ENCODE measurements around the gene SNRPA. TPM values are rescaled to one million over a fixed set of nuclear protein-coding genes. Genes with fewer than 3 reads are reported as not detected.

Gene SNRPA
- polyA plus RNA-seq, 1 experiment, result 167 TPM

- DNase-seq (ENCODE audit: low read depth), result no peak
- CTCF ChIA-PET, result no interaction called here
- POLR2A ChIA-PET, result no interaction called here
- Histone ChIP-seq H3K27me3 (ENCODE audit: control insufficient read depth, insufficient read depth, low read length) (no peaks in the 10 kb centered on the region), H3K36me3 (ENCODE audit: control insufficient read depth, insufficient read depth, low read length) (peaks cover 22% of the 10 kb centered on the region), H3K4me3 (ENCODE audit: low read depth, low read length) (peak overlapping the region; percentile 92)
- TF ChIP-seq, protein P1, sequence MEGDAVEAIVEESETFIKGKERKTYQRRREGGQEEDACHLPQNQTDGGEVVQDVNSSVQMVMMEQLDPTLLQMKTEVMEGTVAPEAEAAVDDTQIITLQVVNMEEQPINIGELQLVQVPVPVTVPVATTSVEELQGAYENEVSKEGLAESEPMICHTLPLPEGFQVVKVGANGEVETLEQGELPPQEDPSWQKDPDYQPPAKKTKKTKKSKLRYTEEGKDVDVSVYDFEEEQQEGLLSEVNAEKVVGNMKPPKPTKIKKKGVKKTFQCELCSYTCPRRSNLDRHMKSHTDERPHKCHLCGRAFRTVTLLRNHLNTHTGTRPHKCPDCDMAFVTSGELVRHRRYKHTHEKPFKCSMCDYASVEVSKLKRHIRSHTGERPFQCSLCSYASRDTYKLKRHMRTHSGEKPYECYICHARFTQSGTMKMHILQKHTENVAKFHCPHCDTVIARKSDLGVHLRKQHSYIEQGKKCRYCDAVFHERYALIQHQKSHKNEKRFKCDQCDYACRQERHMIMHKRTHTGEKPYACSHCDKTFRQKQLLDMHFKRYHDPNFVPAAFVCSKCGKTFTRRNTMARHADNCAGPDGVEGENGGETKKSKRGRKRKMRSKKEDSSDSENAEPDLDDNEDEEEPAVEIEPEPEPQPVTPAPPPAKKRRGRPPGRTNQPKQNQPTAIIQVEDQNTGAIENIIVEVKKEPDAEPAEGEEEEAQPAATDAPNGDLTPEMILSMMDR (IDR thresholded peaks at IDR 0.05; ENCODE audit: insufficient read depth, low read depth, low read length), result no peak
These were observed 50.0 kb downstream of the SNRPA start for GRCh38 chr19:40800997-40801377.

DNA sequence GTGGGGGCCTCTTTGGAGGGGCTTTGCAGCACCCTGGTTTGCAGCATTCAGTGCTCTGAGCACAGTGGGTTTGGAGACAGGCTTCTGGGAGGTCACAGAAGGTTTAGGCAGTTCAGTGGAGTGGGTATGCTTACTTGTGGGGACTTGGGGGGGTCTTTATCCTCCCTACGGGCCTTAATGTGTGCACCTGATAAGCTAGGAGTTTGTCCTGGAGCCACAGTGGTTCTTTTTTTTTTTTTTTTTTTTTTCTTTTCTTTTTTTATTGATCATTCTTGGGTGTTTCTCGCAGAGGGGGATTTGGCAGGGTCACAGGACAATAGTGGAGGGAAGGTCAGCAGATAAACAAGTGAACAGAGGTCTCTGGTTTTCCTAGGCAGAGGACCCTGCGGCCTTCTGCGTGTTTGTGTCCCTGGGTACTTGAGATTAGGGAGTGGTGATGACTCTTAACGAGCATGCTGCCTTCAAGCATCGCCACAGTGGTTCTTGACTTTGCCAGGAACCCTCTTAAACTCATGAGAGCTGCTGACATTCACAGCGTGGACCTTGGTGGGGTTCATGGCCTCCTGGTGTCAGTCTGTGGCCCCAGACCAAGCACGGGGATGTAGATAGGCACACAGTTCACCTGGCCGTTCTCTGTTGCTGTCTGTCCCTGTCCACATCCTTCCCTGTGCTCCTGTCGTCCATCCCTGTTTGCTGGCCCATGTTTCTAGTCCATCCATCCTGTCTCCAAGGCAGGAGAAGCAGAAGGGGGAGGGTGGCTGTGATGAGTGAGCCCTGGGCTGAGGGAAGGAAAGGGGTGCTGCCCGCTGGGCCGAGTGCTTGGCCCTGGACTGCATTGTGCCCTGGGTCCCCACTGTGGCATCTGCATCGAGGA is 50.7 kb downstream of the SNRPA start:
- H3K36me3 ChIP-seq (ENCODE audit: control insufficient read depth, insufficient read depth, low read length), result peaks cover 22% of the 10 kb centered on the region
- peak overlapping the region; percentile 18 for H3K4me3 ChIP-seq (ENCODE audit: low read depth, low read length)
- TF ChIP-seq, protein P1 (IDR thresholded peaks at IDR 0.05; ENCODE audit: insufficient read depth, low read depth, low read length), result no peak
- DNase-seq (ENCODE audit: low read depth), result no peak
- no peaks in the 10 kb centered on the region for H3K27me3 ChIP-seq (ENCODE audit: control insufficient read depth, insufficient read depth, low read length)
- ChIA-PET POLR2A (no interaction called here), CTCF (interaction anchor here (0.9 kb wide), 1 partner anchor 24 kb away, joined by 5 read pairs; the partner anchor contains the start of gene RAB4B)

DNA sequence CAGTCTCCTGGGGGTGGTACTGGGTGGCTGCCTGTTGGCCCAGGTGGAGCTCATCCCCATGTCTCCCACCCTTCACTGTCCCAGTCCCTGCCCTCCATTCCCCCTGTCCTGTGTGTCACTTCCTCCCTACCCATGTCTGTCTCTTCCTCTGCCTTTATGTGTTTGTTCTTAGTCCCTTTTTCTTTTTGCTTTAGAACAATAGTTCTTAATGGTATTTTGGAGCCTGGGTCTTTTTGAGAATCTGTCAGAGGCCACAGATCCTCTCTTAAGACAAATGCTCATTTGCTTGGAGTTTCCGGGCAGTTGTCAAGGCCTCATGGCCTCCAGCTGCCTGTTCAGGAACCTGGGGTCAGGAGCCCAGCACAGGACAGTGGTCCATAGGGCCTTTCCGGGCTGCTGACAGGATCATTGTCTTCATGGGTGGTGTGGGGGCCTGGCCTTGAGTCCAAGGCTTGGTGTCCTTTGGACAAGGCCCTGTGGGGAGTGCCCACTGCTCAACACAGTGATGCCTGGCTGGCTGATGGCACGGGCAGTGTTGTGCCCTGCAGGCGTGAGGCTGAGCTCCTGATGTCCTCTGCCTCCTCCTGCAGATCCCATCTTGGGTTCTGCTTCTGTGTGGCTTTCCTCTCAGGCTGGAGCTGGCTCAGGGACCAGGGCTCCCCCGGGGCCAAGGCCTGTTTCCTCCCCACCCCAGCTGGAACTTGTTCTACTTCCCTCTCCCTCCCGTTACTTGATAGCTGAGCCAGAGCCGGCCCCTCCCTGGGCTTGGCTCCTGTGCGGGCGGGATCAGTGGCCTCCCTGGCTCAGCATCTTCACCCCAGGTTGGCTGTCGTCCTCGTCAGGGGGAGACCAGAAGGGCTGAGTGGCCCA is 51.5 kb downstream of the SNRPA start:
- POLR2A ChIA-PET, result interaction anchor here (0.6 kb wide), 1 partner anchor 82 kb away, joined by 4 read pairs; no protein-coding TSS in a partner anchor
- no peak for DNase-seq (ENCODE audit: low read depth)

DNA sequence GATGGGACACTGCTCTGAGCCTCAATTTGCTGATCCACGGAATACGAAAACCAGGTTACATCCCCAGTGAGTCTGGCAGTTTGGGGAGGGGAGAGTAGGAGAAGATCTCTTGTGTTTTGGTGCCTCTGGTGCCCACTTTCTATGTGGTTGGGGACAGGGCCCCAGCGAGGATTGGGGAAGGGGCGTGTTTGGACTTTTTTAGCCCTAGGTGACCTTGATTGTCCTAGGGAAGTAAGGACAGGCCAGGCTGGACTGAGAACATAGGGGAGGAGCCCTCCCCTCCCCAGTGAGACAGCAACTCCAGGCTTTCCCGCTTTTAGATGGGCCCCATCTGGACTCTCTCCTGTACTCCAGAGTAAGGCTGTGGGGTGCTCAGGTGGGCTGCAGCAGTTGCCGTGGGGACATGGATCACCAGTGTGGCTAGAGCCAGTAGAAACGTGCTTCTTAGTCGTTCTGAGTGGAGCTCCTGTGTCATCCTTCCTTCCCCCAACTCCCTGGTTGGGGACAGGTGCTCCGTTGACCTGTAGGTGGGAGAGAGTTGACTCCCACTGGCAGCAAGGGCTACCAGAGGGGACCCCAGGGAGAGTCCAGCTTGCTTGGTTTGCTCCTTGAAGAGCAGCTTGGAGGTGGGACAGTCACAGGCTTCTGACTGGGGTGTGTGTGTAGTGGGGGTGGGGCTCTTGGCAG is 52.3 kb downstream of the SNRPA start:
- POLR2A ChIA-PET, result no interaction called here
- Histone ChIP-seq H3K36me3 (ENCODE audit: control insufficient read depth, insufficient read depth, low read length) (peaks cover 32% of the 10 kb centered on the region), H3K27me3 (ENCODE audit: control insufficient read depth, insufficient read depth, low read length) (no peaks in the 10 kb centered on the region), H3K4me3 (ENCODE audit: low read depth, low read length) (no peak overlapping the region)
- TF ChIP-seq, protein P1 (IDR thresholded peaks at IDR 0.05; ENCODE audit: insufficient read depth, low read depth, low read length), result no peak
- no peak for DNase-seq (ENCODE audit: low read depth)
- CTCF ChIA-PET, result interaction anchor here (0.9 kb wide), 1 partner anchor 140 kb away, joined by 3 read pairs; no protein-coding TSS in a partner anchor

More for the DNA sequence above, 51.5 kb downstream of the SNRPA start:
- CTCF ChIA-PET, result interaction anchor here (0.9 kb wide), 2 partner anchors 25 to 139 kb away, joined by 3 to 5 read pairs; partner anchors contain the start of gene RAB4B
- H3K4me3 ChIP-seq (ENCODE audit: low read depth, low read length), result peak overlapping the region; percentile 18
- H3K36me3 ChIP-seq (ENCODE audit: control insufficient read depth, insufficient read depth, low read length), result peaks cover 27% of the 10 kb centered on the region
- H3K27me3 ChIP-seq (ENCODE audit: control insufficient read depth, insufficient read depth, low read length), result no peaks in the 10 kb centered on the region
- TF ChIP-seq, protein P1 (IDR thresholded peaks at IDR 0.05; ENCODE audit: insufficient read depth, low read depth, low read length), result no peak

All from BJ (cell line).